HG02884 (cell line): ENCODE results near the gene PPM1D.
"Not testable (repeated sequence)": the region's sequence is repeated elsewhere in the genome, so short reads cannot be mapped to it uniquely, and the experiment has no call there.

ENCODE experiments used
- ATAC-seq: cut with Tn5 transposase; IDR thresholded peaks from one replicate; pipeline ENCODE4 v1.9.1; 2021; ENCODE audit warnings: mild to moderate bottlenecking, moderate library complexity; ENCODE audit not compliant: unreplicated experiment

PPM1D gene

GRCh38 chr17:60599620-60600489 lies at the start of gene PPM1D:
PPM1D (plus strand) TSS chr17:60600193; CDS start chr17:60600415, 222 bp downstream.
- peak; percentile 84 for ATAC-seq

GRCh38 chr17:60552255-60552654 lies 47.7 kb upstream of the PPM1D start:
- ATAC-seq: not testable (repeated sequence)

- no peak for ATAC-seq
Measured at GRCh38 chr17:60554377-60554788, 45.6 kb upstream of the PPM1D start.

- ATAC-seq: no peak
Measured at GRCh38 chr17:60555786-60556185, 44.2 kb upstream of the PPM1D start.

- ATAC-seq: no peak
Measured at GRCh38 chr17:60557805-60558204, 42.2 kb upstream of the PPM1D start.

- ATAC-seq: no peak
Measured at GRCh38 chr17:60559659-60559994, 40.4 kb upstream of the PPM1D start.

- no peak for ATAC-seq
Measured at GRCh38 chr17:60559995-60560859, 39.8 kb upstream of the PPM1D start.

- no peak for ATAC-seq
Measured at GRCh38 chr17:60560860-60561257, 39.1 kb upstream of the PPM1D start.

- ATAC-seq: no peak
Measured at GRCh38 chr17:60562421-60562820, 37.6 kb upstream of the PPM1D start.

GRCh38 chr17:60563743-60564142 lies 36.2 kb upstream of the PPM1D start:
- no peak for ATAC-seq

GRCh38 chr17:60565233-60565632 lies 34.8 kb upstream of the PPM1D start:
- no peak for ATAC-seq

- ATAC-seq: no peak
Measured at GRCh38 chr17:60573236-60574051, 26.5 kb upstream of the PPM1D start.

- ATAC-seq: no peak
Measured at GRCh38 chr17:60577147-60577915, 22.7 kb upstream of the PPM1D start.

GRCh38 chr17:60579090-60579489 lies 20.9 kb upstream of the PPM1D start:
- ATAC-seq: no peak

GRCh38 chr17:60579551-60579950 lies 20.4 kb upstream of the PPM1D start:
- no peak for ATAC-seq

- ATAC-seq: no peak
Measured at GRCh38 chr17:60583008-60583407, 17.0 kb upstream of the PPM1D start.

- ATAC-seq: no peak
Measured at GRCh38 chr17:60585887-60586286, 14.1 kb upstream of the PPM1D start.

- ATAC-seq: no peak
Measured at GRCh38 chr17:60586288-60586974, 13.6 kb upstream of the PPM1D start.

GRCh38 chr17:60590070-60590469 lies 9.9 kb upstream of the PPM1D start:
- ATAC-seq: no peak

GRCh38 chr17:60592750-60593149 lies 7.2 kb upstream of the PPM1D start:
- no peak for ATAC-seq
